ENCODE measurements around the gene TREH.

GRCh38 chr11:118653684-118654390, 25.6 kb downstream of the TREH start:
- TF ChIP-seq, protein P1, sequence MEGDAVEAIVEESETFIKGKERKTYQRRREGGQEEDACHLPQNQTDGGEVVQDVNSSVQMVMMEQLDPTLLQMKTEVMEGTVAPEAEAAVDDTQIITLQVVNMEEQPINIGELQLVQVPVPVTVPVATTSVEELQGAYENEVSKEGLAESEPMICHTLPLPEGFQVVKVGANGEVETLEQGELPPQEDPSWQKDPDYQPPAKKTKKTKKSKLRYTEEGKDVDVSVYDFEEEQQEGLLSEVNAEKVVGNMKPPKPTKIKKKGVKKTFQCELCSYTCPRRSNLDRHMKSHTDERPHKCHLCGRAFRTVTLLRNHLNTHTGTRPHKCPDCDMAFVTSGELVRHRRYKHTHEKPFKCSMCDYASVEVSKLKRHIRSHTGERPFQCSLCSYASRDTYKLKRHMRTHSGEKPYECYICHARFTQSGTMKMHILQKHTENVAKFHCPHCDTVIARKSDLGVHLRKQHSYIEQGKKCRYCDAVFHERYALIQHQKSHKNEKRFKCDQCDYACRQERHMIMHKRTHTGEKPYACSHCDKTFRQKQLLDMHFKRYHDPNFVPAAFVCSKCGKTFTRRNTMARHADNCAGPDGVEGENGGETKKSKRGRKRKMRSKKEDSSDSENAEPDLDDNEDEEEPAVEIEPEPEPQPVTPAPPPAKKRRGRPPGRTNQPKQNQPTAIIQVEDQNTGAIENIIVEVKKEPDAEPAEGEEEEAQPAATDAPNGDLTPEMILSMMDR (IDR thresholded peaks at IDR 0.05) = no peak
- no peak for TF ChIP-seq POLR2A (IDR thresholded peaks at IDR 0.05)
- TF ChIP-seq POLR2AphosphoS5 (IDR thresholded peaks at IDR 0.05) = no peak

All from prostate gland (tissue), 2 donors.